Femur (tissue), 1 donor: ENCODE measurements around the gene LHX4.

Experiments used
- DNase-seq: peaks from one replicate; pipeline ENCODE4 v3.0.0-alpha.2; 2017

Gene LHX4

GRCh38 chr1:180312926-180313325 is 82.9 kb downstream of the LHX4 start:
- DNase-seq: no peak

DNA sequence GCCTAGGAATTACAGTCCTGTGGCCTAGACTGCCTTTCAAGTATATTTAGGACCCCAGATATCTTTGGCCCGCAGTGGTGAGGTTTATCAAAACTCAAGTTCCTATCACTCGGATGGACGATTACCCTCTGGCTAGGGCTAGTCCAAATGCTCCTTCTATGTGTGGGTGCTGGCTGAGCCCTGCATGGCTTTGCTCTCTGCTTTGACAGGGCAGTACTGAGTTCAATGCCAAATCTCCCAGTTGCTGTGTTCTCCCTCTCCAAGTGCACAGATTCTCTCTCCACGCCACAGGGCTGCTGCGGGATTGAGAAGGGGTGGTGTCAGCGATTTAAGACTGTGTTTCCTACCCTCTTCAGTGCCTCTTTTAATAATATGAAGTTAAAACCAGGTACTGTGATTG is 97.0 kb downstream of the LHX4 start:
- DNase-seq: no peak
